Loucy (cell line): ENCODE measurements around the gene RBFA.

Source experiments
- H2AFZ ChIP-seq: fragments of 200-600 bp; sonication (generic); 2 replicates; pipeline ENCODE4 v1.6.0; 2016; ENCODE audit warnings: antibody characterized with exemption, mild to moderate bottlenecking, low read length, moderate library complexity
- H3F3A ChIP-seq: fragments of 200-600 bp; 2 replicates; pipeline ENCODE4 v1.6.0; 2016; ENCODE audit warnings: antibody characterized with exemption, low read depth, mild to moderate bottlenecking
- H3K27me3 ChIP-seq: fragments of 200-600 bp; sonication (generic); 2 replicates; pipeline ENCODE4 v1.6.1; 2014; ENCODE audit warnings: low read length, mild to moderate bottlenecking; ENCODE audit not compliant: insufficient read depth, poor library complexity, severe bottlenecking
- H3K36me3 ChIP-seq: fragments of 200-600 bp; sonication (generic); 2 replicates; pipeline ENCODE4 v1.6.1; 2016; ENCODE audit warnings: low read length; ENCODE audit not compliant: insufficient read depth
- H3K4me1 ChIP-seq: fragments of 200-600 bp; sonication (generic); 2 replicates; pipeline ENCODE4 v1.5.1; 2014; ENCODE audit warnings: low read length, mild to moderate bottlenecking; ENCODE audit not compliant: insufficient read depth, poor library complexity, severe bottlenecking
- H3K4me2 ChIP-seq: fragments of 200-600 bp; sonication (generic); 2 replicates; pipeline ENCODE4 v1.6.0; 2014; ENCODE audit warnings: antibody characterized with exemption, low read length, low read depth, mild to moderate bottlenecking; ENCODE audit not compliant: poor library complexity, severe bottlenecking
- H3K4me3 ChIP-seq: fragments of 200-600 bp; sonication (generic); 2 replicates; pipeline ENCODE4 v1.5.1; 2014; ENCODE audit warnings: low read length, mild to moderate bottlenecking, mixed read lengths; ENCODE audit not compliant: poor library complexity, severe bottlenecking
- H3K79me2 ChIP-seq: fragments of 200-600 bp; sonication (generic); 2 replicates; pipeline ENCODE4 v1.6.1; 2014; ENCODE audit warnings: low read length; ENCODE audit not compliant: insufficient read depth
- H3K9ac ChIP-seq: fragments of 200-600 bp; sonication (generic); 2 replicates; pipeline ENCODE4 v1.6.0; 2014; ENCODE audit warnings: mild to moderate bottlenecking, low read depth, low read length, moderate library complexity; ENCODE audit not compliant: poor library complexity, severe bottlenecking
- H3K9me2 ChIP-seq: fragments of 200-600 bp; sonication (generic); replicated peaks from 2 replicates; pipeline ENCODE4 v1.6.1; 2016; ENCODE audit warnings: low read depth, low read length, mixed read lengths
- H3K9me3 ChIP-seq: fragments of 200-600 bp; sonication (generic); 2 replicates; pipeline ENCODE4 v1.6.1; 2014; ENCODE audit warnings: mild to moderate bottlenecking, antibody characterized with exemption, low read length, low read depth; ENCODE audit not compliant: insufficient read depth
- H4K20me1 ChIP-seq: fragments of 200-600 bp; sonication (generic); 2 replicates; pipeline ENCODE4 v1.6.0; 2014; ENCODE audit warnings: antibody characterized with exemption, low read length, mild to moderate bottlenecking; ENCODE audit not compliant: insufficient read depth, poor library complexity, severe bottlenecking
- CTCF ChIP-seq: fragments of 200-600 bp; sonication (generic); conservative IDR thresholded peaks from 2 replicates; pipeline ENCODE4 v1.5.1; 2014; ENCODE audit warnings: mild to moderate bottlenecking, antibody characterized with exemption, low read length
- EZH2phosphoT487 ChIP-seq: fragments of 200-600 bp; IDR thresholded peaks from 2 replicates; pipeline ENCODE4 v1.6.1; 2018; ENCODE audit warnings: antibody characterized with exemption, mild to moderate bottlenecking, moderate library complexity, borderline replicate concordance

The RBFA gene

GRCh38 chr18:80065705-80066104 lies 31.5 kb downstream of the RBFA start:
- Histone ChIP-seq H3K36me3 (no peaks in the 10 kb centered on the region), H3K4me1 (no peaks in the 10 kb centered on the region), H3K9me2 (no peaks in the 10 kb centered on the region), H4K20me1 (no peaks in the 10 kb centered on the region), H3F3A (no peaks in the 10 kb centered on the region), H3K27me3 (no peaks in the 10 kb centered on the region), H3K79me2 (no peaks in the 10 kb centered on the region), H3K4me2 (no peak overlapping the region), H3K4me3 (no peak overlapping the region), H2AFZ (no peak overlapping the region), H3K9me3 (peaks cover 29% of the 10 kb centered on the region), H3K9ac (no peak overlapping the region)
- no peak for TF ChIP-seq CTCF
- TF ChIP-seq EZH2phosphoT487 = no peak

DNA sequence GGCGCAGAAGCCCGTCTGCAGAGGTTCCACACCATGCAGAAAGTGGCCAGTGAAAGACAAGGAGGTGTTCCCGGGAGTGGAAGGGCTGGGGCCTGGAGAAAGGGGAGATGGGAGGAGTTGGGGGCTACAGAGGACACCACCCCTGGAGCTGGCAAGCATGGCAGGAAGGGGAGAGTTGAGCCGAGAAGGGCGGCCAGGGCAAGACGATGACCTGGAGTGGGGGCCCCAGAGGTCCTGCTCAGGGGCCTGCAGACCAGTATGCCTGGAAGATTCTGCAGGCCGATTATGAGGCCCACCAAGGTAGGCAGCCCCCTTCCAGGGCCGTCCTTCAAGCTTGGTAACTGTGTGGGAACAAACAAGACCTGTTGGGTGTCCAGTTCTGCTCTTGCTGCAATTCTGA lies 33.1 kb downstream of the RBFA start:
- Histone ChIP-seq H3K79me2 (no peaks in the 10 kb centered on the region), H4K20me1 (no peaks in the 10 kb centered on the region), H3K4me3 (no peak overlapping the region), H3K9me3 (peaks cover 26% of the 10 kb centered on the region), H2AFZ (no peak overlapping the region), H3F3A (no peaks in the 10 kb centered on the region), H3K9me2 (no peaks in the 10 kb centered on the region), H3K4me1 (no peaks in the 10 kb centered on the region), H3K27me3 (no peaks in the 10 kb centered on the region), H3K4me2 (no peak overlapping the region), H3K9ac (no peak overlapping the region), H3K36me3 (no peaks in the 10 kb centered on the region)
- no peak for TF ChIP-seq CTCF

- Histone ChIP-seq H3F3A (no peaks in the 10 kb centered on the region), H3K4me2 (no peak overlapping the region), H3K9me2 (no peaks in the 10 kb centered on the region), H3K27me3 (no peaks in the 10 kb centered on the region), H4K20me1 (no peaks in the 10 kb centered on the region), H3K79me2 (no peaks in the 10 kb centered on the region), H2AFZ (no peak overlapping the region), H3K9me3 (peaks cover 26% of the 10 kb centered on the region), H3K36me3 (no peaks in the 10 kb centered on the region), H3K4me3 (no peak overlapping the region), H3K4me1 (no peaks in the 10 kb centered on the region), H3K9ac (no peak overlapping the region)
- no peak for TF ChIP-seq CTCF
- no peak for TF ChIP-seq EZH2phosphoT487
These were observed 33.7 kb downstream of the RBFA start for GRCh38 chr18:80067897-80068296.
